Heart left ventricle (tissue), 13 donors: Measurements from ENCODE around the gene TCERG1.

Experiments used
- CTCF ChIP-seq, 12 donors: fragments of 200-600 bp; sonication (generic) in 4 of 12; IDR thresholded peaks; one replicate each; pipeline versions ENCODE4 v1.5.0 to v1.8.0; 2018 to 2022; ENCODE audit warnings: antibody characterized with exemption in 12 of 12, mild to moderate bottlenecking in 5 of 12
- POLR2A ChIP-seq, 2 donors: fragments of 450-650 bp; IDR thresholded peaks; one replicate each; pipeline ENCODE4 v1.6.1; 2017; ENCODE audit warnings: antibody characterized with exemption in 2 of 2, mild to moderate bottlenecking in 2 of 2, moderate library complexity in 2 of 2
- donor health status: ischemic (EF 13 %, LVEDD 7.1; RV severe dilation, severe dysfunction).
- donor health status: DM: no; HTN: yes; CAD: no.
- donor health status: DM: no; HTN: no; CAD: no.
- donor health status: ischemic (EF 25% LVEDD 6.9; RV normal size, moderate dysfunction).
- donor health status: ischemic (EF 25% LVEDD 5.7; RV mildly dilated, moderate dysfunction).
- donor health status: ischemic (EF 35%, LVEDD 5.7; RV mildly dilated, moderate dysfunction).
- donor health status: nonischemic (EF 11% LVEDD 7.7; RV severe dilation, severe dysfunction).
- donor health status: DM: yes; HTN: yes; CAD: no.
- donor health status: PGD.
- donor health status: ischemic (EF 29% LVEDD 5.4; RV normal size, mild dysfunction).
- donor health status: nonischemic (EF 23%, LVEDD 6.1; RV moderate dilation, normal function).

GRCh38 chr5:146400201-146400600 is 46.9 kb upstream of the TCERG1 start:
- TF ChIP-seq CTCF (IDR thresholded peaks at IDR 0.05): no peak
- TF ChIP-seq POLR2A (IDR thresholded peaks at IDR 0.05): no peak
